ENCODE results near the gene AMT.

DNA sequence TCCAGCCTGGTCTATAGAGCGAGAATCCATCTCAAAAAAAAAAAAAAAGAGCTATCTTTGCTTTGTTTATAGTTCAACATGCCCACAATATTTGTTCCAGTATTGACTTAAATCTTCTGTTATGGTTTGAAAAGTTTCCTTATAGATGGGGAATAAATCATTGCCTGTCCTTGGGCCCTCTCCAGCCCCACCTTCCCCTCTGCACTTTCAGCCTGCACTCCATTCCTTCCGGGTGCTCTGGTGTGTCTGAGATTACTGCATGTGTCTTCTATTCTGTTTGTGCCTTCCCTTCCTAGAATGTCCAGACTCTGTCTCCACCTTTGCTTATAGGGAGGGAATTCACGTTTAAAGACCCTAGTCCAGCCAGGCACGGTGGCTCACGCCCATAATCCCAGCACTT, 38.9 kb downstream of the AMT start:
- TF ChIP-seq, protein P1, sequence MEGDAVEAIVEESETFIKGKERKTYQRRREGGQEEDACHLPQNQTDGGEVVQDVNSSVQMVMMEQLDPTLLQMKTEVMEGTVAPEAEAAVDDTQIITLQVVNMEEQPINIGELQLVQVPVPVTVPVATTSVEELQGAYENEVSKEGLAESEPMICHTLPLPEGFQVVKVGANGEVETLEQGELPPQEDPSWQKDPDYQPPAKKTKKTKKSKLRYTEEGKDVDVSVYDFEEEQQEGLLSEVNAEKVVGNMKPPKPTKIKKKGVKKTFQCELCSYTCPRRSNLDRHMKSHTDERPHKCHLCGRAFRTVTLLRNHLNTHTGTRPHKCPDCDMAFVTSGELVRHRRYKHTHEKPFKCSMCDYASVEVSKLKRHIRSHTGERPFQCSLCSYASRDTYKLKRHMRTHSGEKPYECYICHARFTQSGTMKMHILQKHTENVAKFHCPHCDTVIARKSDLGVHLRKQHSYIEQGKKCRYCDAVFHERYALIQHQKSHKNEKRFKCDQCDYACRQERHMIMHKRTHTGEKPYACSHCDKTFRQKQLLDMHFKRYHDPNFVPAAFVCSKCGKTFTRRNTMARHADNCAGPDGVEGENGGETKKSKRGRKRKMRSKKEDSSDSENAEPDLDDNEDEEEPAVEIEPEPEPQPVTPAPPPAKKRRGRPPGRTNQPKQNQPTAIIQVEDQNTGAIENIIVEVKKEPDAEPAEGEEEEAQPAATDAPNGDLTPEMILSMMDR (conservative IDR thresholded peaks at IDR 0.05; ENCODE audit: low read length), result no peak
- no peak for TF ChIP-seq EZH2phosphoT487 (IDR thresholded peaks at IDR 0.05; ENCODE audit: borderline replicate concordance, low read depth, low read length)

All from OCI-LY7 (cell line).